Measurements from ENCODE around the gene STK16. TPM values are rescaled to one million over a fixed set of nuclear protein-coding genes. Genes with fewer than 3 reads are reported as not detected.

The STK16 gene
- total RNA-seq, 1 donor from 2014 or later, result 21.4 TPM

DNA sequence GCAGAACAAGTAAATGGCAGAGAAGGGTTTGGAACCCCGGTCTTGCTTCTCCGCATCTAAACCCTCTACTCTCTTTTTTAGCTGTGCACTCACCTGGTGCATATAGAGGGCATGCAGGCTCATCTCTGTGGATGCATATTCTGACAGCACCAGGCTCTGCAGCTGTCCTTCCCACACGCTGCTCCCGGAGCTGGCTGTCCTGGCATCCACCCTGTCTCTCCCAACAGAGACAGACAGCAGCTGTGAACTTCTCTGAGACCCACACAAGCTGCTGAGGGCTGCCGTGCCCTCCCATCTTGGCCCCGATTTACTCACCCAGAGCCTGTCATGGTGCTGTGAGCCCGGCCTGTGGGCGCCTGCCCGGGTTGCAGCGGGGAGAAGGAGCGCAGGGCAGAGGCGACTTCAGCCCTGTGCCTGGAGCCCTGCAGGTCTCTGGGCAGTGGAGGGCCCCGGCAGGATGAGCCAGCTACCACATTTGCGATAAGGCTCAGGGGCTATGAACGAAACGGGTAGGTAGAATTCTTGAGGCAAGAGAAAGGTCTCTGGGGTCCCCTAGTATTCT lies 23.2 kb upstream of the STK16 start:
- Histone ChIP-seq H3K9me3 (no peaks in the 10 kb centered on the region), H3K27ac (no peak overlapping the region), H3K36me3 (peaks cover 77% of the 10 kb centered on the region), H3K4me3 (no peak overlapping the region), H3K27me3 (no peaks in the 10 kb centered on the region), H3K4me1 (peaks cover 21% of the 10 kb centered on the region)
- TF ChIP-seq, protein P1, sequence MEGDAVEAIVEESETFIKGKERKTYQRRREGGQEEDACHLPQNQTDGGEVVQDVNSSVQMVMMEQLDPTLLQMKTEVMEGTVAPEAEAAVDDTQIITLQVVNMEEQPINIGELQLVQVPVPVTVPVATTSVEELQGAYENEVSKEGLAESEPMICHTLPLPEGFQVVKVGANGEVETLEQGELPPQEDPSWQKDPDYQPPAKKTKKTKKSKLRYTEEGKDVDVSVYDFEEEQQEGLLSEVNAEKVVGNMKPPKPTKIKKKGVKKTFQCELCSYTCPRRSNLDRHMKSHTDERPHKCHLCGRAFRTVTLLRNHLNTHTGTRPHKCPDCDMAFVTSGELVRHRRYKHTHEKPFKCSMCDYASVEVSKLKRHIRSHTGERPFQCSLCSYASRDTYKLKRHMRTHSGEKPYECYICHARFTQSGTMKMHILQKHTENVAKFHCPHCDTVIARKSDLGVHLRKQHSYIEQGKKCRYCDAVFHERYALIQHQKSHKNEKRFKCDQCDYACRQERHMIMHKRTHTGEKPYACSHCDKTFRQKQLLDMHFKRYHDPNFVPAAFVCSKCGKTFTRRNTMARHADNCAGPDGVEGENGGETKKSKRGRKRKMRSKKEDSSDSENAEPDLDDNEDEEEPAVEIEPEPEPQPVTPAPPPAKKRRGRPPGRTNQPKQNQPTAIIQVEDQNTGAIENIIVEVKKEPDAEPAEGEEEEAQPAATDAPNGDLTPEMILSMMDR (IDR thresholded peaks at IDR 0.05), result no peak
- DNase-seq, result no peak
- ATAC-seq, result no peak
- intact Hi-C loops (cut with DNase I), result loop anchor here (10.0 kb wide), 1 partner anchor 47 kb away; the partner anchor contains the start of genes CNPPD1, RETREG2 and SLC23A3

DNA sequence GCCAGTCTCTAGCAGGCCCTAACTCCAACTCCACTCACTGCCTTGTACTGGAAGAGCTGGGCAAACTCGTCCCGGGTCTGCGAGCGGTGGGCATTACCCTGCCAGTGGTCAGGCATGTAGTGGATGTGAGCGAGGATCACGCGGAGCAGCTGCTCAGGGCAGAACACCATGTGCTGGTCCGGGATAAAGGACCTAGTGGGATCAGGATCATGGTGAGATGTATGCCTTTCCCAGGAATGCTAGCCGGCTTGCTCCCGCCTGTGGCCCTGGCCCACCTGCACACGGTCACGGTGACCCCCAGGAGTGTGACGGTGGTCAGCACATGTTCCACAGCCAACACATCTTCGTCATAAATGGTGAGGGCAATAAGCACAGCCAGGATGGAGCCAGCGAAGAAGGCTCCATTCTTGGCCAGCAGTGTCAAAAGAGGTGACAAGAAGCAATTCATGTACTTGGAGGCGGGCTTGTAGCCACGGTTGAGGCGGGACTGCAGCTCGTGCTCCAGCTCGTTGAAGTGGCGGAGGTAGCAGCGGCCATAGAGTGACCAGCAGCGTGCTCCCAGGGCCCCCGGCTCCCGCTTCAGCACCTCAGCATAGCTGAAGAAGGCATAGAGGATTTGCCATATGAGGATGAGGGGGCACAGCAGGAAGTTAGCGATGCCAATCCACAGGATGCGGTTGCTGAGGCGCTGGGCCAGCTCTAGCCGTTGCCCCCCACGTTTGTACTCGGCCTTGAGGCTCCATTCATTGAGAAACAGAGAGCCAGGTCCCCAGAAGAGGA lies 21.3 kb upstream of the STK16 start:
- no peak overlapping the region for H3K27ac ChIP-seq
- TF ChIP-seq, protein P1 (IDR thresholded peaks at IDR 0.05), result no peak
- ATAC-seq (no peak), DNase-seq (no peak)
- no peak overlapping the region for H3K4me3 ChIP-seq
- H3K36me3 ChIP-seq, result peaks cover 79% of the 10 kb centered on the region
- intact Hi-C loops (cut with DNase I), result loop anchor here (10.0 kb wide), 1 partner anchor 49 kb away; the partner anchor contains the start of genes CNPPD1, RETREG2 and SLC23A3
- H3K9me3 ChIP-seq, result no peaks in the 10 kb centered on the region
- H3K27me3 ChIP-seq, result no peaks in the 10 kb centered on the region
- peaks cover 27% of the 10 kb centered on the region for H3K4me1 ChIP-seq

DNA sequence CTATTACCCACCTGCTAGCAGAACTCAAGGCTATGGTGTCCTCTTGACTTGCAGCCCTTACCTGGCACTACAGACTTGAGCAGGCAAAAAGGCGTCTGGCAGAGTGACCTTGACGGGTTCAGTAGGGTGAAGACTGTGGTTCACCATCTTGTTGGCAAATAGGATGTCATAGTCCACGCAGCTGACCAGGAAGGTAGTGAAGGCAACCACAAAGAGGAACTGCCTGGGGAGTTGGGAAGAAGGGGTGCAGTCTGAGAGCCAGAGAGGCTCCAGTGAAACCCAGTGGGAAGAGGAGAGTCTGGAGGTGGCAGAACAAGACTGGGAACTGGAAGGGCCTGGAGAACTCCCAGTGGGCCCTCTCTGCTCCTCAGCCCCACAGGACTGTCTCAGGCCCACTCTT lies 19.9 kb upstream of the STK16 start:
- Histone ChIP-seq H3K27ac (no peak overlapping the region), H3K36me3 (peaks cover 68% of the 10 kb centered on the region), H3K4me1 (peaks cover 19% of the 10 kb centered on the region), H3K9me3 (no peaks in the 10 kb centered on the region), H3K27me3 (no peaks in the 10 kb centered on the region), H3K4me3 (no peak overlapping the region)
- DNase-seq, result no peak
- intact Hi-C loops (cut with DNase I), result loop anchor here (10.0 kb wide), 1 partner anchor 51 kb away; the partner anchor contains the start of genes CNPPD1, RETREG2 and SLC23A3
- TF ChIP-seq, protein P1 (IDR thresholded peaks at IDR 0.05), result no peak
- ATAC-seq, result no peak

DNA sequence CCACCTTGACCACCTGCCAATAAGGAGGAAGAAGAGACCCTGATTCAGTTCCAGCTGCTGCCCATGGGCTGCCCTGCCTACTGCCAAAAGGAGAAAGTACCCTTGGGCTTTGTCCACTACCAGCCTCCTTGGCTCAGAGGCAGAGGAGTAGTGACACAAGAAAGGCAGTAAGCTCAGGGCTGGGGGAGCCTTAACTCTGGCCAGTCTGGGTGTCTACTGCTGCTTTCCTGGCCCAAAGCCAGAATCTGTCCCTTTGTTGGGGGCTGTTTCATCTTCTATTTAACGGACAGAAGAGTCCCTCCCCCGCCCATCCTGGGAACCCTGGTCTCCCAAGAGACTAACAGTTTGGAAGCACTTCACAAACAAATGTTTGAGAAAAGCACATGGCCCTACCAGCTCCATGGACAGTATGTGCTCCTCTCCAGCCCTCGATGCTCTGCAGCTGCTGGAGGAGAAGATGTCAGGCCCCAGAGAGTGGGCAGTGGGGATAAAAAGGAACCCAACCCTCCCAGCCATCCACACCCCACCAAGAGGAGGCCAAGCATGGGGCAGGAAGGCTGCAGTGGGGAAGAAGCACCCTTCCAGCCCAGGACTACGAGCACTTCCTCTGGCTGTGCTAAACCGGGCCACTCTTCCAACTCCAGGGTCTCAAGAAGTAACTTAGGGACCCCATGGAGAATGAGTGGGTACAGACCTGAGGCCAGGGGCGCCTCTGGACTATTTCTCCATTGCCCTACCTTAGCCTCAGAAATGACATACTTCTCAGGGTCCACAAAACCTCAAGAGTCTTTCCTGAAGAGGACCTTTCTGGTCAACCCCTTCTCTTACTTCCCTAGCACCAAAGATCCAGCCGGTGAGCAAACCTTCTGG lies 17.0 kb upstream of the STK16 start:
- intact Hi-C loops (cut with DNase I), result loop anchor here (10.0 kb wide), 1 partner anchor 53 kb away; the partner anchor contains the start of genes CNPPD1, RETREG2 and SLC23A3
- ATAC-seq (no peak), DNase-seq (no peak)
- H3K9me3 ChIP-seq, result no peaks in the 10 kb centered on the region
- peak overlapping the region; percentile 88 for H3K27ac ChIP-seq
- peaks cover 57% of the 10 kb centered on the region for H3K36me3 ChIP-seq
- H3K27me3 ChIP-seq, result no peaks in the 10 kb centered on the region
- TF ChIP-seq, protein P1 (IDR thresholded peaks at IDR 0.05), result no peak
- peak overlapping the region; percentile 74 for H3K4me3 ChIP-seq
- peaks cover 27% of the 10 kb centered on the region for H3K4me1 ChIP-seq

DNA sequence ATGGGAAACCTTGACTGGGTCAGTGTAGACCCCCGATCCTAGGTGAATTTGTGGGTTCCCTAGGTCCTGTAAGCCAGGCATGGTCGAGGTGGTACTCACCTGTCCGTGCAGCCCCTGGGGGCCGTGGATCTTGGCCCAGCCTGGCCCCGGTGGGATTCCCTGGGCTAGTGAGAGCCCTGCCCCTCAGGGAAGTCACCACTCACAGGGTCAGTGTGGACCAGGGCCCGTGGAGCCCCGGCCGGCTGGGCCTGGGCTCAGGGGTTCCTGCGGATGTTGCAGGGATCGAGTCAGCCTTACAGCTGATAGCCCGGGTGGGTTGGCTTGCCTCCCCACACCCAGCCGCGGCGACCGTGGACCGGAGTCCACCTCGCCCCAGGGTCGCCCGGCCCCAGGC lies 16.4 kb upstream of the STK16 start:
- H3K9me3 ChIP-seq, result no peaks in the 10 kb centered on the region
- ATAC-seq (peak; percentile 5), DNase-seq (no peak)
- H3K4me1 ChIP-seq, result peaks cover 27% of the 10 kb centered on the region
- H3K4me3 ChIP-seq, result peak overlapping the region; percentile 74
- H3K27me3 ChIP-seq, result no peaks in the 10 kb centered on the region
- peaks cover 57% of the 10 kb centered on the region for H3K36me3 ChIP-seq
- peak overlapping the region; percentile 88 for H3K27ac ChIP-seq
- TF ChIP-seq, protein P1 (IDR thresholded peaks at IDR 0.05), result no peak
- intact Hi-C loops (cut with DNase I), result loop anchor here (10.0 kb wide), 1 partner anchor 54 kb away; the partner anchor contains the start of genes CNPPD1, RETREG2 and SLC23A3
